IMR-90 (cell line): ENCODE results near the gene GSE1. TPM values are rescaled to one million over a fixed set of nuclear protein-coding genes. Genes with fewer than 3 reads are reported as not detected.

ENCODE experiments used
- ATAC-seq: fragments of 200-7000 bp; cut with Tn5 transposase; 2 replicates; pipeline ENCODE4 v1.9.1; 2020; ENCODE audit warnings: low read depth, mild to moderate bottlenecking, moderate library complexity
- BruUV-seq: library from RNA; stranded (reverse); fragments of 400-500 nt; replicated peaks from 2 replicates; lab custom pipeline; 2021; lab: Mats Ljungman, UMichigan
- CTCF ChIA-PET: fragments of 300-600 bp; formaldehyde crosslinking; extraction: SDS; loops from one replicate; lab custom pipeline; 2021; ENCODE audit warnings: antibody characterized with exemption; lab: Yijun Ruan, JAX
- POLR2A ChIA-PET: fragments of 300-600 bp; sonication (Branson Sonifier 250); formaldehyde crosslinking; loops from one replicate; lab custom pipeline; 2022; ENCODE audit warnings: antibody characterized with exemption; ENCODE audit not compliant: unreplicated experiment; lab: Charles Lee
- DNase-seq: peaks from one replicate; pipeline ENCODE4 v3.0.0; 2013
- H2AFZ ChIP-seq: replicated peaks from 2 replicates; pipeline ENCODE3; 2013; ENCODE audit warnings: low read length, mild to moderate bottlenecking; ENCODE audit not compliant: poor library complexity
- H2AK5ac ChIP-seq: 2 replicates; pipeline ENCODE4 v1.6.1; 2013; ENCODE audit warnings: low read depth, low read length, inconsistent platforms
- H2AK9ac ChIP-seq: replicated peaks from 2 replicates; pipeline ENCODE3; 2013; ENCODE audit warnings: mild to moderate bottlenecking, low read depth, low read length, moderate library complexity; ENCODE audit not compliant: poor library complexity
- H2BK120ac ChIP-seq: 2 replicates; pipeline ENCODE4 v1.6.1; 2013; ENCODE audit warnings: low read depth, low read length, inconsistent platforms
- H2BK15ac ChIP-seq: 3 replicates; pipeline ENCODE4 v1.6.1; 2013; ENCODE audit warnings: low read depth, low read length, inconsistent platforms
- H2BK20ac ChIP-seq: 2 replicates; pipeline ENCODE4 v1.6.1; 2013; ENCODE audit warnings: low read depth, mild to moderate bottlenecking, inconsistent platforms, low read length, moderate library complexity
- H2BK5ac ChIP-seq: 2 replicates; pipeline ENCODE4 v1.6.1; 2013; ENCODE audit warnings: mild to moderate bottlenecking, low read depth, low read length, inconsistent platforms; ENCODE audit not compliant: poor library complexity, severe bottlenecking
- H3K14ac ChIP-seq: replicated peaks from 2 replicates; pipeline ENCODE4 v1.6.1; 2013; ENCODE audit warnings: low read depth, low read length, inconsistent platforms
- H3K18ac ChIP-seq: 2 replicates; pipeline ENCODE4 v1.6.1; 2013; ENCODE audit warnings: low read depth, low read length, control low read depth
- H3K23ac ChIP-seq: 2 replicates; pipeline ENCODE4 v1.6.1; 2013; ENCODE audit warnings: low read depth, low read length, inconsistent platforms
- H3K27ac ChIP-seq: 2 replicates; pipeline ENCODE4 v1.5.1; 2013; ENCODE audit warnings: mild to moderate bottlenecking, control low read depth, low read length; ENCODE audit not compliant: insufficient read depth
- H3K27me3 ChIP-seq: 2 replicates; pipeline ENCODE4 v1.6.1; 2013; ENCODE audit warnings: low read length; ENCODE audit not compliant: control insufficient read depth, insufficient read depth
- H3K36me3 ChIP-seq: 2 replicates; pipeline ENCODE4 v1.6.1; 2013; ENCODE audit warnings: low read length, mixed read lengths; ENCODE audit not compliant: control insufficient read depth, insufficient read depth
- H3K4ac ChIP-seq: 2 replicates; pipeline ENCODE4 v1.6.1; 2013; ENCODE audit warnings: low read depth, low read length, inconsistent platforms
- H3K4me1 ChIP-seq: 2 replicates; pipeline ENCODE4 v1.6.1; 2013; ENCODE audit warnings: low read length, mixed read lengths; ENCODE audit not compliant: control insufficient read depth, insufficient read depth
- H3K4me2 ChIP-seq: 2 replicates; pipeline ENCODE4 v1.6.1; 2013; ENCODE audit warnings: low read depth, mild to moderate bottlenecking, control low read depth, low read length, moderate library complexity
- H3K4me3 ChIP-seq: 2 replicates; pipeline ENCODE4 v1.5.1; 2013; ENCODE audit warnings: low read depth, mild to moderate bottlenecking, control low read depth, low read length, moderate library complexity; ENCODE audit not compliant: insufficient read depth
- H3K56ac ChIP-seq: 2 replicates; pipeline ENCODE4 v1.6.1; 2013; ENCODE audit warnings: low read length, inconsistent platforms; ENCODE audit not compliant: insufficient read depth; ENCODE audit errors: extremely low read depth
- H3K79me1 ChIP-seq, 2 experiments: 2 replicates each; pipeline ENCODE4 v1.6.1; 2013; ENCODE audit warnings: low read length in 2 of 2, inconsistent platforms in 1 of 2, low read depth in 1 of 2
- H3K9ac ChIP-seq: 2 replicates; pipeline ENCODE4 v1.6.1; 2013; ENCODE audit warnings: low read depth, low read length, control low read depth
- H3K9me1 ChIP-seq: 2 replicates; pipeline ENCODE4 v1.6.1; 2013; ENCODE audit warnings: low read length, inconsistent platforms; ENCODE audit not compliant: insufficient read depth
- H3K9me3 ChIP-seq: 2 replicates; pipeline ENCODE4 v1.6.1; 2013; ENCODE audit warnings: low read length; ENCODE audit not compliant: control insufficient read depth, insufficient read depth
- H4K20me1 ChIP-seq: 2 replicates; pipeline ENCODE4 v1.6.1; 2013; ENCODE audit warnings: low read length, inconsistent platforms; ENCODE audit not compliant: insufficient read depth
- H4K5ac ChIP-seq: 2 replicates; pipeline ENCODE4 v1.6.1; 2013; ENCODE audit warnings: mild to moderate bottlenecking, low read depth, low read length, control low read depth
- H4K8ac ChIP-seq, 2 experiments: 2 replicates each; pipeline ENCODE4 v1.6.1; 2013; ENCODE audit warnings: low read depth in 2 of 2, low read length in 2 of 2, control low read depth in 1 of 2, inconsistent platforms in 1 of 2
- H4K91ac ChIP-seq: 2 replicates; pipeline ENCODE4 v1.6.1; 2013; ENCODE audit warnings: low read depth, low read length, inconsistent platforms; ENCODE audit not compliant: insufficient read depth
- BHLHE40 ChIP-seq: fragments of 150-350 bp; IDR thresholded peaks from 2 replicates; pipeline ENCODE4 v1.6.1; 2016; ENCODE audit warnings: mild to moderate bottlenecking, low read depth, low read length
- CEBPB ChIP-seq: IDR thresholded peaks from 2 replicates; pipeline ENCODE4 v1.6.1; 2012; ENCODE audit warnings: low read depth, low read length, improper control_type of control experiment
- CHD1 ChIP-seq: IDR thresholded peaks from 2 replicates; pipeline ENCODE4 v1.6.1; 2012; ENCODE audit warnings: low read depth, low read length, improper control_type of control experiment
- FOS ChIP-seq: fragments of 150-350 bp; IDR thresholded peaks from 2 replicates; pipeline ENCODE4 v1.6.1; 2016; ENCODE audit warnings: low read depth, low read length
- MAFK ChIP-seq: IDR thresholded peaks from 2 replicates; pipeline ENCODE4 v1.6.1; 2012; ENCODE audit warnings: low read depth, low read length, improper control_type of control experiment
- POLR2A ChIP-seq: IDR thresholded peaks from 2 replicates; pipeline ENCODE4 v1.6.1; 2012; ENCODE audit warnings: mild to moderate bottlenecking, low read depth, low read length
- RAD21 ChIP-seq: IDR thresholded peaks from 2 replicates; pipeline ENCODE4 v1.6.1; 2012; ENCODE audit warnings: low read length, improper control_type of control experiment
- SMC3 ChIP-seq: fragments of 150-350 bp; IDR thresholded peaks from 2 replicates; pipeline ENCODE4 v1.6.1; 2016; ENCODE audit warnings: low read depth, mild to moderate bottlenecking, antibody characterized with exemption, low read length, moderate library complexity
- WGBS, 2 experiments: methylation state at CpG; one replicate each; pipeline versions ENCODE4 v1.1.5 to v1.1.7; 2013; ENCODE audit warnings: missing lambda C conversion rate in 2 of 2; ENCODE audit not compliant: insufficient read length in 1 of 2; ENCODE audit errors: extremely low coverage in 2 of 2; 5-methylcytosine and 5-hydroxymethylcytosine counted together
- dilution Hi-C: fragments of 300-500 bp; cut with HindIII; formaldehyde crosslinking; loops from one replicate; pipeline ENCODE4 v1.14.3; 2018; ENCODE audit warnings: low sequenced_read_pairs; ENCODE audit not compliant: unreplicated experiment
- in situ Hi-C: fragments of 300-500 bp; cut with MboI; formaldehyde crosslinking; loops from 3 replicates; pipeline ENCODE4 v1.14.3; 2019; ENCODE audit warnings: low sequenced_read_pairs, inconsistent platforms, mixed read lengths
- intact Hi-C: fragments of 100-400 bp; cut with micrococcal nuclease; formaldehyde crosslinking; loops from 2 replicates; pipeline ENCODE4 v1.10.0; 2022
- polyA plus RNA-seq, 3 experiments: library from polyadenylated mRNA; depleted of rRNA; stranded (reverse); fragments of >200 nt; gene quantifications; 2 replicates each; pipeline ENCODE4 v1.2.3, GENCODE V29; 2012; ENCODE audit warnings: low replicate concordance in 1 of 3
- total RNA-seq: library from RNA; depleted of rRNA; stranded (reverse); fragments of >200 nt; gene quantifications from 2 replicates; pipeline ENCODE4 v1.2.3, GENCODE V29; 2012
- TF ChIP-seq, protein P1 (sequence below): conservative IDR thresholded peaks from 2 replicates; pipeline ENCODE4 v1.5.1; 2012; ENCODE audit warnings: mild to moderate bottlenecking, low read depth, low read length, improper control_type of control experiment
- TF ChIP-seq, protein P2 (sequence below): fragments of 150-350 bp; IDR thresholded peaks from 2 replicates; pipeline ENCODE4 v1.6.1; 2016; ENCODE audit warnings: low read depth, mild to moderate bottlenecking, low read length, moderate library complexity, borderline replicate concordance

Gene GSE1
- total and polyA plus RNA-seq, 2 of the 4 experiments (the other 2 are of a cell fraction) = 14.9 to 25.5 TPM

DNA sequence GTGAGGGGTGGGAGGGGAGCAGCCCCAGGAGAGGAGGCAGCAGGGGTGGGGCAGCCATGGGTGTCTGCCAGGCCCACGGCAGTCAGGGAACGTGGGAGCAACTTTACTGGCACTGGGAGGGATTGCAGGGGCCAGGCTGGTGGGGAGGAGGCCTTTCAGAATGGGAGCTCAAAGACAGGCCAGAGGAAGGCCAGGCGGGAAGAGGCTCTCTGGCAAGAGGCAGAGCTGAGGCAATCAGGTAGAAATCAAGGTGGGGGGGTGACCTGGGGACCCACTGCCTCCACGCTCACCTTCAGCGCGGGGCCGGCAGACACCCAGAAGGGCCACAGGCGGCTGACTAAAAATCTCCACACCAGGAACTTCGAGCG, 11.9 kb upstream of the GSE1 start:
- WGBS, 2 experiments = no CpG with 5 or more reads among the region's 10 CpGs
- Histone ChIP-seq H2BK15ac (no peak overlapping the region), H3K14ac (no peak overlapping the region), H2AK5ac (no peak overlapping the region), H3K79me1 (peaks cover 26 to 59% of the 10 kb centered on the region in 2 experiments; a peak in 3 of 4 replicates), H4K91ac (no peak overlapping the region), H3K4me2 (no peak overlapping the region), H2AFZ (no peak overlapping the region), H3K9ac (no peak overlapping the region), H3K18ac (no peak overlapping the region), H3K23ac (no peak overlapping the region), H2AK9ac (no peak overlapping the region), H3K56ac (no peak overlapping the region), H3K27ac (no peak overlapping the region), H4K20me1 (peaks cover 85% of the 10 kb centered on the region), H2BK5ac (no peak overlapping the region), H4K8ac (no peak overlapping the region), H2BK120ac (no peak overlapping the region), H3K9me1 (peaks cover 12% of the 10 kb centered on the region), H4K5ac (no peak overlapping the region), H3K9me3 (no peaks in the 10 kb centered on the region), H3K4me1 (peaks cover 7% of the 10 kb centered on the region; the same call in 1 of the 2 replicates), H3K27me3 (no peaks in the 10 kb centered on the region), H3K4ac (no peak overlapping the region), H3K36me3 (no peaks in the 10 kb centered on the region), H2BK20ac (no peak overlapping the region), H3K4me3 (no peak overlapping the region)
- ChIA-PET CTCF (no interaction called here), POLR2A (no interaction called here)
- BruUV-seq = no TSS peak
- intact Hi-C loops (no loop called here), dilution Hi-C loops (no loop called here), in situ Hi-C loops (no loop called here)
- TF ChIP-seq FOS (no peak), POLR2A (no peak), RAD21 (no peak), BHLHE40 (no peak), SMC3 (no peak), CEBPB (no peak), CHD1 (no peak), MAFK (no peak)
- TF ChIP-seq, protein P1, sequence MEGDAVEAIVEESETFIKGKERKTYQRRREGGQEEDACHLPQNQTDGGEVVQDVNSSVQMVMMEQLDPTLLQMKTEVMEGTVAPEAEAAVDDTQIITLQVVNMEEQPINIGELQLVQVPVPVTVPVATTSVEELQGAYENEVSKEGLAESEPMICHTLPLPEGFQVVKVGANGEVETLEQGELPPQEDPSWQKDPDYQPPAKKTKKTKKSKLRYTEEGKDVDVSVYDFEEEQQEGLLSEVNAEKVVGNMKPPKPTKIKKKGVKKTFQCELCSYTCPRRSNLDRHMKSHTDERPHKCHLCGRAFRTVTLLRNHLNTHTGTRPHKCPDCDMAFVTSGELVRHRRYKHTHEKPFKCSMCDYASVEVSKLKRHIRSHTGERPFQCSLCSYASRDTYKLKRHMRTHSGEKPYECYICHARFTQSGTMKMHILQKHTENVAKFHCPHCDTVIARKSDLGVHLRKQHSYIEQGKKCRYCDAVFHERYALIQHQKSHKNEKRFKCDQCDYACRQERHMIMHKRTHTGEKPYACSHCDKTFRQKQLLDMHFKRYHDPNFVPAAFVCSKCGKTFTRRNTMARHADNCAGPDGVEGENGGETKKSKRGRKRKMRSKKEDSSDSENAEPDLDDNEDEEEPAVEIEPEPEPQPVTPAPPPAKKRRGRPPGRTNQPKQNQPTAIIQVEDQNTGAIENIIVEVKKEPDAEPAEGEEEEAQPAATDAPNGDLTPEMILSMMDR = no peak
- TF ChIP-seq, protein P2, sequence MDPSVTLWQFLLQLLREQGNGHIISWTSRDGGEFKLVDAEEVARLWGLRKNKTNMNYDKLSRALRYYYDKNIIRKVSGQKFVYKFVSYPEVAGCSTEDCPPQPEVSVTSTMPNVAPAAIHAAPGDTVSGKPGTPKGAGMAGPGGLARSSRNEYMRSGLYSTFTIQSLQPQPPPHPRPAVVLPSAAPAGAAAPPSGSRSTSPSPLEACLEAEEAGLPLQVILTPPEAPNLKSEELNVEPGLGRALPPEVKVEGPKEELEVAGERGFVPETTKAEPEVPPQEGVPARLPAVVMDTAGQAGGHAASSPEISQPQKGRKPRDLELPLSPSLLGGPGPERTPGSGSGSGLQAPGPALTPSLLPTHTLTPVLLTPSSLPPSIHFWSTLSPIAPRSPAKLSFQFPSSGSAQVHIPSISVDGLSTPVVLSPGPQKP = no peak
- DNase-seq (no peak), ATAC-seq (no peak)
